Middle frontal gyrus (tissue), 1 donor: ENCODE results near the gene ZBTB32.
A peak's percentile ranks its signal among the peaks of the same experiment; 100 is the strongest.
"Not testable (repeated sequence)": the region's sequence is repeated elsewhere in the genome, so short reads cannot be mapped to it uniquely, and the experiment has no call there.

Experiments
- DNase-seq: peaks from one replicate; pipeline ENCODE4 v3.0.0-alpha.2; 2015; ENCODE audit warnings: low spot score; ENCODE audit errors: extremely low spot score

The ZBTB32 gene

GRCh38 chr19:35704218-35704617 is at the start of gene ZBTB32:
ZBTB32 (plus strand) TSS chr19:35704558; CDS start chr19:35714627, 10,069 bp downstream.
- DNase-seq, result no peak

GRCh38 chr19:35654828-35655227 is 49.5 kb upstream of the ZBTB32 start:
- DNase-seq, result not testable (repeated sequence)

- DNase-seq, result no peak
These were observed 48.8 kb upstream of the ZBTB32 start for GRCh38 chr19:35655600-35655999.

GRCh38 chr19:35656700-35657099 is 47.7 kb upstream of the ZBTB32 start:
- no peak for DNase-seq

- DNase-seq, result no peak
These were observed 46.3 kb upstream of the ZBTB32 start for GRCh38 chr19:35657904-35658700.

- no peak for DNase-seq
These were observed 42.4 kb upstream of the ZBTB32 start for GRCh38 chr19:35661995-35662340.

DNA sequence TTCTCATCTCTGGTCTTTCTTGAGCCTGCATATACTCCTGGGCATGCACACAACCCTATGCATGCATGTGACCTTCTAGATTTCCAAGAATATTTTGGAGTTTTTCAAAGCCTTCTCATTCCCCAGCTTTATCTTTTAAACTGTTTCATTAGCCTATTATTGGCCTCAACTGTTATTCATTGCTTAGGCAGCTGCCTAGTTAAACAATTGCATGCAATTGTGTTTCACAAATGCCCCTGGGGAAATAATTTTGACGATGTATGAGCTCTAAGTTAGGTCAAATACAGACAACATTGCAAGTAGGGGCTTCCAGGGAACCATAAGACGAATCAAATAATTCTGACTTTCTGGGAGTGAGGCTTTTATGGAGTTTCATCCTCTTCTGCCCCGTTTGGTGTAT is 40.4 kb upstream of the ZBTB32 start:
- DNase-seq, result no peak

GRCh38 chr19:35665157-35665556 is 39.2 kb upstream of the ZBTB32 start:
- no peak for DNase-seq

DNA sequence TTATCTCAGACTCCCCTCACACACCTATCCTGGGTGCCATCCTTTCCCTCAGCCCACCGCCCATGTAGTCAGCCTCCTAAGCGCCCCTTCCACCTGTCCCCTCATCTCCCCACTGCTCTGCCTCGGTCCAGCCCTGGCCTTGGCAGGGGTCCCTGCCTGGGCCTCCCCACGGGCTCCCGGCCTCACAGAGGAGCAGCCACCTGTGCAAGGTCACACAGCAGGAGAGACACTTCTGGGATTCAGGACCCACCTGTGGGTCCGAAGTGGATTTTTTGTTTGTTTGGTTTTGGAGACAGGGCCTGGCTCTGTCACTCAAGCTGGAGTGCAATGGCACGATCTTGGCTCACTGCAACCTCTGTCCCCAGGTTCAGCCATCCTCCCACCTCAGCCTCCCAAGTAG is 38.8 kb upstream of the ZBTB32 start:
- no peak for DNase-seq

DNA sequence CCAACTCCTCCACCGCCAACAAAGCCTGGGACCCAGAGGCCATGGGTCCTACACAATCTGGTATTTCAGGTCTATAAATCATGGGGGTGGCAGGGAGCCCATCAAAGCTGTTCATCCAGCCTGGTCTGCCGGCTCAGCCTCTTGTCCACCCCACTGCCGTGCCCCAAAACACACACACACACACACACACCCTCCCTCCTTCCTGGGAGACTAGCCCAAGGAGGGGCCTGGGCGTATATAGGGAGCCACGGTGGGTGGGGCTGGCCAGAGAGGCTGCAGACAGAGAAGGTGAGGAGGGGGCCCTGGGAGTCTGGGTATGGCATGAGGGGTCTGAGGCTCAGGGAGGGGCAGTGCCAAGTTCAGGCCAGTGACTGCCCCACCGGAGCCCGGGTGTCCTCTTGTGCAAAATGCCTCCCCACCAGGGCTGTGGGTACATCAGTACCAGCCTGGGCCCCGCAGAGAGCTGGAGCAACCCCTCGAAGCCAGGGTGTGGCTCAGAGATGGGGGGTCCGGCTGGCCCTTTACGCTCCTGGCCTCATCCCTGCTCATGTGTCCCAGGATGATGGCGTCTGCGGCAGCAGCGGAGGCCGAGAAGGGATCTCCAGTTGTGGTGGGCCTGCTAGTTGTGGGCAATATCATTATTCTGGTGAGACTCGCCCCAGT is 38.0 kb upstream of the ZBTB32 start, which contains the start of gene UPK1A:
Gene UPK1A (plus strand): TSS at position 267 of the 663 bp plus-strand sequence. CDS start 296 bp downstream, at position 563.
- DNase-seq, result no peak

DNA sequence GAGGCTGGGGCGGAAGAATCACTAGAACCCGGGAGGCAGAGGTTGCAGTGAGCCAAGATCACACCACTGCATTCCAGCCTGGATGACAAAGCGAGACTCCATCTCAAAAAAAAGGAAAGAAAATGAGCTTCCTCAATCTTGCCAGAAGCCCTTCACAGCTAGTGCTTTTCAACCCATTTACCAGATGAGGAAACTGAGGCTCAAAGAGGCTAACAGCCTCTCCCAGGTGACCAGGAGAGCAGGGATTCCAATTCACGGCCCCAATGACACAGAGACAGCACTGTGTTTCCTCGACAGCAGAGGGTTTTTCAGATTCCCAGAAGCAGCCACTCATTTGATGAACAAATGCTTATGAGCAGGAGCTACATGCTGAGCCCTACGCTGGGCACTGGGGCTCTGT is 34.8 kb upstream of the ZBTB32 start:
- no peak for DNase-seq

- DNase-seq, result no peak
These were observed 34.4 kb upstream of the ZBTB32 start for GRCh38 chr19:35669974-35670373.

- DNase-seq, result no peak
These were observed 33.7 kb upstream of the ZBTB32 start for GRCh38 chr19:35670686-35671085.

DNA sequence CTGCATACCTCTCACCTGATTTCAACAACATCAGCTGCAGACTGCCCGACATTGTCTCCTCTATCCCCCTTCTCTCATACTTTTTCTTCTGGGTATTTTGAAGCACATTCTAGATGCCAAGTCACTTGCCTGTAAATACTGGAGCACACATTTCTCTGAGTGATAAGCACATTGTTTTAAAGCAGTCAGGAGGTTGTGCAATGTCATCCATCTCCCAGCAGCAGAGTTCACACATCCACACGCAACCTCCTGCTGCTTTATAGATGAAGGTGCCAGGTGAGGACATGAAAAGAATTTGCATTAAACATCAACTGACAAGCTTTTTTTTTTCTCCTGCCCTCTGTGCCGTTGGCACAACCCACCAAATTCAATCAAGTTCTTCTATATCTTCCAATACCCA is 32.5 kb upstream of the ZBTB32 start:
- no peak for DNase-seq

DNA sequence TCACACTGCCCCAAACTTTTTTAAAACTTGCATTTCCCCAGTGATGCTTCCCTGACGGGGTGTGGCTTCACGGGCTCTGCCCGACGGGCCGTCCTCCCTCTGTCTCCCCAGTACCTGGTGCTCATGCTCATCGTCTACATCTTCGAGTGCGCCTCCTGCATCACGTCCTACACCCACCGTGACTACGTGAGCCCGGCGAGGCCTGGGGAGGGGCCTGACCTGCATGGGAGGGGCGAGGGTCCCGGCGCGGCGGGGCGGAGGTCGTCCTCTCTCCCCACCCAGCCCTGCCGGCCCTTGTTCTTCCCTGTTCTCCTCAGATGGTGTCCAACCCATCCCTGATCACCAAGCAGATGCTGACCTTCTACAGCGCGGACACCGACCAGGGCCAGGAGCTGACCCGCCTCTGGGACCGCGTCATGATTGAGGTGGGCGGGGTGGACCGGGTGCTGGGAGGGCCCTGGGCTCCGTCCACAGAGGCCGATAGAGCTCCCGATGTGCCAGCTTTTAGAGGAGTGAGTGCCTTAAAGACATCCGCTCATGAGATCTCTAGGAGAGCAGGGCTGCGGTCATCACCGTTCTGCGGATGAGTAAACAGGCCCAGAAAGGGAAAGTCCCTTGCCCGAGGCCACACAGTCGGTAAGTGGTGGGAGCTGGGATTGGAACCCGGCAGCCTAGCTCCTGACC is 31.1 kb upstream of the ZBTB32 start:
- no peak for DNase-seq

GRCh38 chr19:35675589-35676140 is 28.7 kb upstream of the ZBTB32 start:
- DNase-seq, result no peak

- no peak for DNase-seq
These were observed 14.5 kb upstream of the ZBTB32 start for GRCh38 chr19:35689836-35690235.

GRCh38 chr19:35691106-35691505 is 13.3 kb upstream of the ZBTB32 start:
- DNase-seq, result not testable (repeated sequence)

DNA sequence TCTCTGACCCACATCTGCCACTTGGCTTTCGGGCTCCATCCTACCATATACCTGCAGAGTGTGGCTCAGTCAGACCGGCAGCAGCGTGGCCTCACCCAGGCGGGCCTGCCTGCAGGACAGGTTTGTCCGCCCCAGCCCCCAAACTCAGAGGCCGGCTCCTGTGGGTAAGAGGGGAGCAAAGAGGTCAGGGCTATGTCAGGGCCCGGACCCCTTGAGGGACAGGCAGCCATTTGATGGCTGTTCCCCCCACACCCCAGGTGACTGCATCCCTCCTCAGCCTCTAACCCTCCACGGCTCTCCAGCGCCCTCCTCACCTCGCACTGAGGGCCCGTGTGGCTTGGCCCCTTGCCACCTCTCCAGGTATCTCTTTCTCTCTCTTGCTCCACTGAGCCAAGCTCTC is 12.3 kb upstream of the ZBTB32 start:
- no peak for DNase-seq

DNA sequence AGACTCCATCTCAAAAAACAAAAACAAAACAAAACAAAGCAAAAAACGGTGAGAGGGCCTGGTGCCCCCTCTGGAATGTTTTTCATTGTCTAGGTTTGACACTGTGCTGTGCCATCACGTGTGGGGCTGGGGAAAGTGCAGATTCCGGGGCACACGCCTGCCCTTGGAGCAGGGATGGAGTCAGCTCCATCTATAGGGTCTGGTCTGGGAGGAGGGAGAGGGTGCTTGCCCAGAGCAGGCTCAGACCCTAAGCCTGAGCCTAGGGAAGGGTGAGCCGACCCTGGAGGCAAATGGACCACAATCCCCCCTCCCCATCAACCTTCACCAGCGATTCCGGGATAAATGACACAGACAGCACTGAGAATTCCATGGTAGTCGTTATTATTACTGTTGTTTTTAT is 10.9 kb upstream of the ZBTB32 start:
- no peak for DNase-seq

DNA sequence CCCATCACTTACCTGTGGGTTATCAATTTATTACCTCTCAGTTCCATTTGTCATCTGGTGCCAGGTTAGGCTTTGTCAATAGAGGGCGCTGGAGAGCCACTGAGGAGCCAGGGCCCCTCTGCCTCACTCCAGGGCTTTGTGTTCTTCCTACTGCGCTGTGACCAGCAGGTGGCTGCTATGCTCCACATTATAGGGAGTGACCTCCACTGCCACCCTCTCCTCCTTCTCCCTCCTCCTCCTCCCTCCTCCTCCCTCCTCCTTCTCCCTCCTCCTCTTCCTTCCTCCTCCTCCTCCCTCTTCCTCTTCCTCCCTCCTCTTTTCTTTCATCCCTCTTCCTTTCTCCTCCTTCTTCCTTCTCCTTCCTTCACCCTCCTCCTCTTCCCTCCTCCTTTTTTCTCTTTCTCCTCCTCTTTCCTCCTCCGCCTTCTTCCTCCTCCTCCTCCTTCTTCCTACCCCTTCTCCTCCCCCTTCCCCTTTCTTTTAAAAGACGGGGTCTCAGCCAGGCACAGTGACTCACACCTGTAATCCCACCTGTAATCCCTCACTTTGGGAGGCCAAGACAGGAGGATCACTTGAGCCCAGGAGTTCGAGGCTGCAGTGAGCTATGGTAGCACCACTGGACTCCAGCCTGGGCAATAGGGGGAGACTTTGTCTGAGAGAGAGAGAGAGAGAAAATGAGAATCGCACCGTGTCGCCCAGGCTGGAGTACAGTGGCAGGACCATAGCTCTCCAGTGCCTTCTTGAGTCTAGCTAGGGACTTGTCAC is 10.3 kb upstream of the ZBTB32 start:
- DNase-seq, result peak; percentile 65
